ENCODE data around the gene MMP14.
A peak's percentile ranks its signal among the peaks of the same experiment; 100 is the strongest.

MMP14 gene

GRCh38 chr14:22861651-22862050 lies 25.3 kb downstream of the MMP14 start:
- no peak for DNase-seq (ENCODE audit: low read depth in 2 of 2)

DNA sequence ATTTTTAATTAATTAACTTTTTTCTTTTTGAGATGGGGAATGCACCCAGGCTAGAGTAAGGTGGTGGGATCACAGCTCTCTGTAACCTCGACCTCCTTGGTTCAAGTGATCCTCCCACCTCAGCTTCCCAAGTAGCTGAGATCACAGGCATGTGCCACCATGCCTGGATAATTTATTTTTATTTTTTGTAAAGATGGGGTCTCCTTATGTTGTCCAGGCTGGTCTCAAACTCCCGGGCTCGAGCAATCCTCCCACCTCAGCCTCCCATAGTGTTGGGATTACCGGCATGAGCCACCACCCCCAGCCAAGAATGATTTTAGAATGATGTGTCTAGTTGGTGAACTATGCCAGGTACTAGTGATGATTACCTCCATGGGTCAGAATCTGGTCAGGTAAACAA lies 28.6 kb downstream of the MMP14 start:
- no peak for DNase-seq (ENCODE audit: low read depth in 2 of 2)

GRCh38 chr14:22865424-22866405 lies 29.3 kb downstream of the MMP14 start:
- DNase-seq (ENCODE audit: low read depth in 2 of 2) = no peak

- DNase-seq (ENCODE audit: low read depth in 2 of 2) = no peak
Measured at GRCh38 chr14:22866874-22867273, 30.5 kb downstream of the MMP14 start.

DNA sequence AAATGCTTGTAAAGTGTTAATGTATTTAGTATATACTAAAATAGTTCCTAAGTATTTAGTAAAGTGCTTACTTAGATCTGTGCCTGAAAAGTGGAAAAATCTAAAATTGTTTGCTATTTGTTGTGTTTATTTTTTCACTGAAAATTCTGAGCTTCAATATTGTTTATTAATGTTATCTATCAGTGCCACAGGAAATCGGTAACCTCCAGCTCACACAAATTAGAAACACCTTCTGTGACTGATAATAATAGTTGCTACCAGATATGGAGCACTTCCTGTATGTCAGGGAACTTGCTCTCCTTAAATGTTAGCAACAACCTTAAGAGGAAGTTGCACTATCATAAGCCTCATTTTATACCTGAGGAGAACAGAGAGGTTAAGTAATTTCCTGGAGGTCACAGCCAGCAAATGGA lies 34.4 kb downstream of the MMP14 start:
- DNase-seq (ENCODE audit: low read depth in 2 of 2) = no peak

DNA sequence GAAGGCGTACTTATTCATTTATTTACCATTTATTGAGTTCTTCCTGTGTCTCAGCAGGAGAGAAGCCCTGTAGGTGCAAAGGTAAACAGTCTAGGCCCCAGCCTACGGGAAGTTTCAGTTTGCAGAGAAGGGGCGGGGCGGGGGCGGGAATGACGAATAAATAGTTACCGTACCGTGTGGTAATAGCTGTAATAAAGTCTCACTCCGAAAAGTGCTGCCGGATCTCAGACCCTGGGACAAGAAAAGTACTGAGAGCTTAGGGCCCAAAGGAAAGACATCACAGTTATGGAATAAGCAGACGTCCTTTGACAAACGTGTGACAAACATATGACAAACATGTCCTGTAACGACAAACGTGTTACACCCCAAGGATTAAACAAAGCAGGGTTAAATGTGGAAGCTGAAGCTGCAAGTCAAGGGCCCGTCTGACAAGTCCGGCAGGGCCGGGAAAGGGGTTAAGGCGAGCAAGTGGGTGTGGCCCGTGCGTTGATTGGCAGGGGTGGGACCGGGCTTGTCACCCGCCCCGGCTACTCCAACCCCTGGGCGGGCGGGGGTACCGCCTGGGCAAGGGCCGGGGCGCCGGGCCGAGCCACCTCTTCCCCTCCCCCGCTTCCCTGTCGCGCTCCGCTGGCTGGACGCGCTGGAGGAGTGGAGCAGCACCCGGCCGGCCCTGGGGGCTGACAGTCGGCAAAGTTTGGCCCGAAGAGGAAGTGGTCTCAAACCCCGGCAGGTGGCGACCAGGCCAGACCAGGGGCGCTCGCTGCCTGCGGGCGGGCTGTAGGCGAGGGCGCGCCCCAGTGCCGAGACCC lies 35.0 kb downstream of the MMP14 start, which contains the start of gene LRP10:
LRP10 (plus strand) TSS at position 517 of the 809 bp plus-strand sequence. CDS start 564 bp downstream, outside the sequence.
- peak; percentile 50 to 65 for DNase-seq (ENCODE audit: low read depth in 2 of 2)

DNA sequence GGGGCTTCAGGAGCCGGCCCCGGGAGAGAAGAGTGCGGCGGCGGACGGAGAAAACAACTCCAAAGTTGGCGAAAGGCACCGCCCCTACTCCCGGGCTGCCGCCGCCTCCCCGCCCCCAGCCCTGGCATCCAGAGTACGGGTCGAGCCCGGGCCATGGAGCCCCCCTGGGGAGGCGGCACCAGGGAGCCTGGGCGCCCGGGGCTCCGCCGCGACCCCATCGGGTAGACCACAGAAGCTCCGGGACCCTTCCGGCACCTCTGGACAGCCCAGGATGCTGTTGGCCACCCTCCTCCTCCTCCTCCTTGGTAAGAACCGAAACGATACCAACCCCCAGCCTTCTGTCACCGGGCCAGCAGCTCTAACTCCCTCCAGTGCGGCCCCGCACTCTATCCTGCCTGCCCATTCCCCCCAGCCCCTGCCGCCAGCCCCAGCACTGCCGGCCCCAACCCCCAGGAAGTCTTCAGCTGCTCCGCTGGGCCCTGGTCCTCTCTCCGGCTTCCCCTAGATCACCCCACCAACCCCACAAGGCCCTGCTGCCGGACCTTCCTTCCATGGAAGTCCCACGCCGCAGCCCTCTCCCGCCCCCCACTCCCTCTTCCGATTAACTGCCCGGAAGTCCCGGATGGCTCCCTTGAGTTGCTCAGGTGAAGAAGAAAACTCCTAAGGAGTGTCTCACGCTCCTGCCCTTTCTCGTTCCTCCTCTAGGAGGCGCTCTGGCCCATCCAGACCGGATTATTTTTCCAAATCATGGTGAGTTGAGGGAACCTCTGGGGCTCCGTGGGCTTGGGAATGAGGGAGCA lies 35.8 kb downstream of the MMP14 start:
- peak; percentile 43 to 47 for DNase-seq (ENCODE audit: low read depth in 2 of 2)

DNA sequence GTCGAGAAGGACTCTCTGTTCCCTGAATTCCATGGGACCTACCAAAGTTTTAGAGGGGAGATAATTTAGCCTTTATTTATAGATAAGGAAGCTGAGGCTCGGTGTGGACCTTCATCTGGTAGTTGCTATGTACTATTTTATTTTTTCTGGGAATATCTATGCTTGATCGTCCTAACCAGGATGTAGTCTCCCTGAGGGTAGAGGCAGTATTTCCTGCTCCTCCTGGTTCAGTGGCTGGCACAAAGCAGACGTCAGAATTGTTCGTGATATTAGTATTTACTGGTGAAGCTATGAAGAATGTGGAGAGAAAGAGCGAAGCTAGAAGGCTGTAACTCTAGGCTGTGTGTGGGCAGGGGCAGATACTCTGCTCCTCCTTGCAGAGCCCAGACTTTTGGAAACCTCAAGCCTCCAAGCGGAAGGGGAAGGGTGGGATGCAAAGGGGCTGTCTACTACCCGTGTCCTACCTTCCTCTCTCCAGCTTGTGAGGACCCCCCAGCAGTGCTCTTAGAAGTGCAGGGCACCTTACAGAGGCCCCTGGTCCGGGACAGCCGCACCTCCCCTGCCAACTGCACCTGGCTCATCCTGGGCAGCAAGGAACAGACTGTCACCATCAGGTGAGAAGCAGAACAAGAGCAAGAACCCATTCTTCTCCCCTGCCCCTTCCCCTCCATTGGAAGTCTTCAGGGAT lies 36.6 kb downstream of the MMP14 start:
- no peak for DNase-seq (ENCODE audit: low read depth in 2 of 2)

DNA sequence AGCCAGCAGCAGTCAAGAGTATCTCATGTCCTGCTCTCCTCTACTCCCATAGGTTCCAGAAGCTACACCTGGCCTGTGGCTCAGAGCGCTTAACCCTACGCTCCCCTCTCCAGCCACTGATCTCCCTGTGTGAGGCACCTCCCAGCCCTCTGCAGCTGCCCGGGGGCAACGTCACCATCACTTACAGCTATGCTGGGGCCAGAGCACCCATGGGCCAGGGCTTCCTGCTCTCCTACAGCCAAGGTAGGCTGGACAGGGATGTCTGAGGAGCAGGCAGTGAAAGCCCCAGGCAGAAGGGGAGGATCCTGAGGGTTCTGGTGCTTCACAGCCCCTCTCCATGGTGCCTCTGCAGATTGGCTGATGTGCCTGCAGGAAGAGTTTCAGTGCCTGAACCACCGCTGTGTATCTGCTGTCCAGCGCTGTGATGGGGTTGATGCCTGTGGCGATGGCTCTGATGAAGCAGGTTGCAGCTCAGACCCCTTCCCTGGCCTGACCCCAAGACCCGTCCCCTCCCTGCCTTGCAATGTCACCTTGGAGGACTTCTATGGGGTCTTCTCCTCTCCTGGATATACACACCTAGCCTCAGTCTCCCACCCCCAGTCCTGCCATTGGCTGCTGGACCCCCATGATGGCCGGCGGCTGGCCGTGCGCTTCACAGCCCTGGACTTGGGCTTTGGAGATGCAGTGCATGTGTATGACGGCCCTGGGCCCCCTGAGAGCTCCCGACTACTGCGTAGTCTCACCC lies 38.8 kb downstream of the MMP14 start:
- DNase-seq (ENCODE audit: low read depth in 2 of 2) = no peak

DNA sequence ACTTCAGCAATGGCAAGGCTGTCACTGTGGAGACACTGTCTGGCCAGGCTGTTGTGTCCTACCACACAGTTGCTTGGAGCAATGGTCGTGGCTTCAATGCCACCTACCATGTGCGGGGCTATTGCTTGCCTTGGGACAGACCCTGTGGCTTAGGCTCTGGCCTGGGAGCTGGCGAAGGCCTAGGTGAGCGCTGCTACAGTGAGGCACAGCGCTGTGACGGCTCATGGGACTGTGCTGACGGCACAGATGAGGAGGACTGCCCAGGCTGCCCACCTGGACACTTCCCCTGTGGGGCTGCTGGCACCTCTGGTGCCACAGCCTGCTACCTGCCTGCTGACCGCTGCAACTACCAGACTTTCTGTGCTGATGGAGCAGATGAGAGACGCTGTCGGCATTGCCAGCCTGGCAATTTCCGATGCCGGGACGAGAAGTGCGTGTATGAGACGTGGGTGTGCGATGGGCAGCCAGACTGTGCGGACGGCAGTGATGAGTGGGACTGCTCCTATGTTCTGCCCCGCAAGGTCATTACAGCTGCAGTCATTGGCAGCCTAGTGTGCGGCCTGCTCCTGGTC lies 39.4 kb downstream of the MMP14 start:
- no peak for DNase-seq (ENCODE audit: low read depth in 2 of 2)

GRCh38 chr14:22877000-22877501 lies 40.7 kb downstream of the MMP14 start:
- DNase-seq (ENCODE audit: low read depth in 2 of 2) = no peak

DNA sequence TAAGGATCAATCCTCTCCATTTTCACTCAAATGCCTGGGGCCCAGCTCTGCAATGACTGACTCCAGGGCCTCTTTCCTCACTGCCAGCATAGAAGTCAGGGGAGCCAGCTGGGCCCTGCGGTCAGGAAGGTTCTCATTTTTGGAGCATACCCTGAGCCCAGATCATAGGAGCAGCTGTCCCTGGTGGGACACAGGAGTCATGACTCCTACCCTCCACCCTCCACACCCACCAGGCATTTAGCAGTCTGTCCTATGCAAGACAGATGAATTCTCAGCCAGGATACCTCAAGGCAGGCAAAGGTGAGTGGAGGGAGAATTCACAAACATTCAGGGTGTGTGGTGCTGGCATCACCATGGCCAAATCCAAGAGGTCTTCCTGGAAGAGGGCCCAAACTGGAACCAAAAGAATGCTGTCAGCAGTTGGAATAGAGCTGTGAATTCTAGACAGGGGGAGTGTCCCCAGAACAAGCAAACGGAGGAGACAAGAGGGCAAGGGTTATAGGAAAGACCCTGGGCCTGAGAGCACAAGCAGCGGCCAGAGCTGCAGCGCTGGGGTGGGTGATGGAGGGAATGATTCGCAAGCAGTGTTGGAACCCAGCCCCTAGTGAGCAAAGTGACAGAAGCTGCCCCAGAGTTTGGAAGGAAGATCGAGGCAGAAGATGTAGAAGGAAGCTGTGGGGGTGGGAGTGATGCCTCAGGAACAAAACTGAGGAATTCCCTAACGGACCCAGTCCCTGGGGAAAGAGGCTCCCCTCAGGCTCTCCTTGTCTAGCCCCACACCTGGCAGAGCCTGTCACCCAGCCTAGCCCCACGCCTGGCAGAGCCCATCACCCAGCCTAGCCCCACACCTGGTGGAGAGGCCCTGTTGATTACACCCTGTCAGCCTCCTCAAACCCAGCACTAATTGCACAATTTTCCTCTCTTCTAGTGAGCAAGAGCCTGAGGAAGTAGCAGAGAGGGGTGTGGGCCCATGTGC lies 42.2 kb downstream of the MMP14 start:
- DNase-seq (ENCODE audit: low read depth in 2 of 2) = no peak

GRCh38 chr14:22882064-22882463 lies 45.7 kb downstream of the MMP14 start:
- no peak for DNase-seq (ENCODE audit: low read depth in 2 of 2)

GRCh38 chr14:22882529-22883172 lies 46.3 kb downstream of the MMP14 start:
- peak in 1 of 2 donors; percentile 16 for DNase-seq (ENCODE audit: low read depth in 2 of 2)

DNA sequence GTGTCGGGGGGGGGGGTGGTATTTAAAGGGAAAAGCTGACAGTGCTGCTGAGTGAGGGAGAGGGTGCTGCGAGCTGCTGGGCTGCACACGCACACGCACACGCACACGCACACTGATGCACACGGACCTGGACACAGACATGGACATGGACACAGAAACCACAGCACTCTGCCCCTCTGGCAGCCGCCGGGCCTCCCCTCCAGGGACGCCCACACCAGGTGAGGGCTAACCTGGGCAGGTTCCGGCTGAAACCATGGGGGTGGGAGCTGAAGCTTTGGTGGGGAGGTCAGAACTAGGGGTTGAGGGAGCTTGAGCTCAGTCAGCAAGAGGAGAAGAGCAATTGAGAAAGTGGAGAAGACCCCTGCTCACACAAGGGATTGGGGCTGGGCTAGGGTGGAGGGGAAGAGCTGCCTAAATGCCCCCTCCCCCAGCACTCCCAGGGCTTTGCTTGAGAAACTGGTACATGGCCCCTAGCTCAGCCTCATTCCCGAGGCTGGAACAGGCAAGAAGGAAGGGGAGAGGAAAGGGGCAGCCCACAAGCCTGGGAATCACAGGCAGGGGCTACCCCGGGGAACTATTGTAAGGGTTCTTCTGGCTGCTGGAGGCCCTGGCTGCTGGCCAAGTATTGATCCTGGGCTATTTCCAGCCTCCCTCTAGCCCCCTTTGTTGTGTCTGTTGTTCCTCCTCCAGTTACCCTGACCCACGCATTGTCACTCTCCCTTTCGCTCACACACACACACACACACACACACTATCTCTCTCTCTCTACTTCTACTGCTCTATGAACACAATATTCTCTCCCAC lies 47.0 kb downstream of the MMP14 start, which contains the start of gene REM2:
REM2 (plus strand) TSS at position 50 of the 804 bp plus-strand sequence; CDS start at position 116, 66 bp downstream.
- DNase-seq (ENCODE audit: low read depth in 2 of 2) = no peak

DNA sequence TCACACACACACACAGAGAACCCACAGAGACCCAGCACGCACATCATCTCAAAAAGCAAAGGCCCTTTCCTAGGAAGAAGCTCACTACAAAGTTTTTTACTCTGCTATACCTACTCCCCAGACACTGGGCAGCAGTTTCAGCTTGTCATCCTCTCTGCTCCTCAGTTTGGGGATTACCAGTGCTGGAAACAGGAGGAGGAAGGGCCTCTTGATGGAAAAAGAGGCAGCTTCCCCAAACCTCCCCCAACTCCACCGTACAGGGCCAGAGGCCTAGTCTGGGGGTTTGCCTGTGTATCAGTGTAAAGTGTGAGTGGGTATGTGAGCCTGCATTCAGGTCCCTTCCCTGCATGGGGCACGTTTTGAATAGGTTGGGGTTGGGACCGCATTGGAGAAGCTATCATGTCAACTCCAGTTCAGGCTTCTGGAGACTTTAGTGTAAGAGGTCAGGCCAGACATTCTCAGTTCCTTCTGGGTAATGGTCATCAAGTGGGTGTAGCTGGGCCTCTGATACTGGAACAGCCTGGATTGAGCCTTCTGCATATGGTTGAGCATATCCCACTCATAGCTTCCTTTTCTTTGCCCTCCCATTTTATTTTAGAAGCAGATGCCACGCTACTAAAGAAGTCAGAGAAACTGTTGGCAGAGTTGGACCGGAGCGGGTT lies 47.8 kb downstream of the MMP14 start:
- no peak for DNase-seq (ENCODE audit: low read depth in 2 of 2)
